HFF-Myc (cell line): ENCODE measurements around the gene CA5A.
"Not testable (repeated sequence)": the region's sequence is repeated elsewhere in the genome, so short reads cannot be mapped to it uniquely, and the experiment has no call there.

Experiments
- DNase-seq: peaks from one replicate; pipeline ENCODE4 v3.0.0-alpha.2; 2011; ENCODE audit warnings: low read depth; ENCODE audit errors: extremely low read depth
- H3K4me3 ChIP-seq: replicated peaks from 2 replicates; pipeline ENCODE4 v1.5.1; 2011; ENCODE audit warnings: low read depth, mild to moderate bottlenecking, control low read depth, low read length
- TF ChIP-seq, protein P1 (sequence below): IDR thresholded peaks from 2 replicates; pipeline ENCODE4 v1.5.1; 2012; ENCODE audit warnings: mild to moderate bottlenecking, low read depth, low read length, control low read depth; ENCODE audit errors: missing control alignments

CA5A gene

GRCh38 chr16:87897521-87898505, 38.5 kb downstream of the CA5A start:
- TF ChIP-seq, protein P1, sequence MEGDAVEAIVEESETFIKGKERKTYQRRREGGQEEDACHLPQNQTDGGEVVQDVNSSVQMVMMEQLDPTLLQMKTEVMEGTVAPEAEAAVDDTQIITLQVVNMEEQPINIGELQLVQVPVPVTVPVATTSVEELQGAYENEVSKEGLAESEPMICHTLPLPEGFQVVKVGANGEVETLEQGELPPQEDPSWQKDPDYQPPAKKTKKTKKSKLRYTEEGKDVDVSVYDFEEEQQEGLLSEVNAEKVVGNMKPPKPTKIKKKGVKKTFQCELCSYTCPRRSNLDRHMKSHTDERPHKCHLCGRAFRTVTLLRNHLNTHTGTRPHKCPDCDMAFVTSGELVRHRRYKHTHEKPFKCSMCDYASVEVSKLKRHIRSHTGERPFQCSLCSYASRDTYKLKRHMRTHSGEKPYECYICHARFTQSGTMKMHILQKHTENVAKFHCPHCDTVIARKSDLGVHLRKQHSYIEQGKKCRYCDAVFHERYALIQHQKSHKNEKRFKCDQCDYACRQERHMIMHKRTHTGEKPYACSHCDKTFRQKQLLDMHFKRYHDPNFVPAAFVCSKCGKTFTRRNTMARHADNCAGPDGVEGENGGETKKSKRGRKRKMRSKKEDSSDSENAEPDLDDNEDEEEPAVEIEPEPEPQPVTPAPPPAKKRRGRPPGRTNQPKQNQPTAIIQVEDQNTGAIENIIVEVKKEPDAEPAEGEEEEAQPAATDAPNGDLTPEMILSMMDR: no peak
- DNase-seq: no peak
- H3K4me3 ChIP-seq: no peak overlapping the region

- not testable (repeated sequence) for H3K4me3 ChIP-seq, DNase-seq
These were observed 39.3 kb downstream of the CA5A start for GRCh38 chr16:87896924-87897520.

- not testable (repeated sequence) for DNase-seq, H3K4me3 ChIP-seq
These were observed 40.0 kb downstream of the CA5A start for GRCh38 chr16:87896176-87896890.

GRCh38 chr16:87895641-87896141, 40.6 kb downstream of the CA5A start:
- DNase-seq: no peak
- TF ChIP-seq, protein P1: no peak
- H3K4me3 ChIP-seq: no peak overlapping the region

GRCh38 chr16:87894005-87894404, 42.3 kb downstream of the CA5A start:
- not testable (repeated sequence) for DNase-seq, H3K4me3 ChIP-seq

DNA sequence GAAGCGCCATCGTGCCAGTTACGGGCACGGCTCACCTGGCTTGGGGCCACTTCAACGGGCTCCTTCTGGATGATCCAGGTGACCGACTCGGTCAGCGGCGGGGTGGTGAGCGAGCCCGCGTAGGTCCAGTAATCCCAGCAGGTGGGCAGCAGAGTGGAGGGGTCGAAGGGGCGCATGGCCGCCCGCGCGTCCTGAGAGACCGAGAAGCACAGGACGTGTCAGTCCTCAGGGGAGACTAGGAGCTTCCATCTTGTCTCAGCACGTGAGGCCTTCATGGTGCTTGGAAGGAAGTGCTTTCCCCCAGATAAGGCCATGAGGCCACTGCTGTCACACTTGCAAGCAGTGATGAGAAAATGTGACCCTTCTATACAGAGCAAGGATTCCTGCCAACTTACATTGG, 44.6 kb downstream of the CA5A start:
- no peak for DNase-seq
- no peak overlapping the region for H3K4me3 ChIP-seq
- TF ChIP-seq, protein P1: no peak

DNA sequence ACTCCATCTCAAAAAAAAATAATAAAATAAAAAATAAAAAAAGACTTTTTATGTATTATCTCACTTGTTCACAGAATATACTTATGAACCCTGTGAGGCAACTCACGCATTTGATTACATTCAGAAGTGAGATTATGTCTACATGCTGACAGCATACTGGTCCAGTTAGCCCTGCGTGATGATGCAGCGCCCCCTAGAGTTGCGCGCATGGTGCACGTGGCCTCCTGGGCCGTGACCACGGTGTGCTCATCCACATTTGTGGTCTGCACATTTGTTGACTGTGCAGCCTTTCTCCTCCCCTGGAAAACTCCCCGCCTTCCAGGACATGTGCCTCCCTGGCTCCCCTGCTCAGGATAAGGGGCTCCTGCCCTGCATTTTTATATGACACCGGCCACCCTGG, 46.6 kb downstream of the CA5A start:
- DNase-seq, H3K4me3 ChIP-seq: not testable (repeated sequence)

DNA sequence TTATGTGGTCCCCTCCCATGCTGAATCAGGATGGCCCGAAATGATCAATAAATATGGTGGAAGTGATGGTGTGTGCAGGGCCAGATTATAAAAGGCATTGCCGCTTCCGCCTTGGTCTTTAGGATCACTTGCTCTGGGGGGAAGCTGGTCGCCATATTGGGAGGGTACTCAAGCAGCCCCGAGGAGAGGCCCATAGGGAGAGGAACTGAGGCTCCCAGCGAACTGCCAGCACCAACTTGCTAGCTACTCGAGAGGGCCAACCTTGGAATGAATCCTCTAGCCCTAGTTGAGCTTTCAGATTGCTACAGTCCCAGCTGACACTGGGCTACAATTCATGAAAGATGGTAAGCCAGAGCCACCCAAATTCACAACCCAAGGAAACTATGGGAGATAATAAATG, 48.0 kb downstream of the CA5A start:
- DNase-seq, H3K4me3 ChIP-seq: not testable (repeated sequence)

DNA sequence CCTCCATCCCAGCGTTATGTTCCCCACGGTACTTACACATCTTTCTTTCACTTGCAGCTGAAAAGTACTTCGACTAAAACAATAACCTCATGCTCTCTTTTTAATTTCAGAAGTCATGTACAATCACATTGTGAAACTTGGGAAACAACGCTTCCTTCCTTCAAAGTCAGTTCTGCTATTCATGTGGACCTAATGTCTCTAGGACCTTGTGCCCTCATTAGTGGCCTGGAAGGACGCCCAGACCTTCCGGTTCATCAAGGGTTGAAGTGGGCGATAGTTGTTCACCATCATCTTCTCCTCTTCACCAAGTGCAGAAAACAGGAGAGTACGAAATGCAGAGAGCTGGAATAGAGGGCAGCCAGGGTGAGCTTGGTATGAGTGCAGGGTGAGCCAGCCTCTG, 48.4 kb downstream of the CA5A start:
- H3K4me3 ChIP-seq, DNase-seq: not testable (repeated sequence)

GRCh38 chr16:87885371-87885967, 50.9 kb downstream of the CA5A start:
- H3K4me3 ChIP-seq, DNase-seq: not testable (repeated sequence)
